Adipose tissue (tissue), 3 donors: ENCODE data around the gene ZC4H2. TPM values are rescaled to one million over a fixed set of nuclear protein-coding genes. Genes with fewer than 3 reads are reported as not detected.
"Not testable (repeated sequence)": the region's sequence is repeated elsewhere in the genome, so short reads cannot be mapped to it uniquely, and the experiment has no call there.

ENCODE experiments used
- H3K27ac ChIP-seq: one replicate; pipeline ENCODE4 v1.5.1; 2013; ENCODE audit warnings: low read depth, low read length
- WGBS, 3 donors: extraction: QIAGEN DNeasy Blood & Tissue Kit; methylation state at CpG; one replicate each; pipeline ENCODE4 v1.1.7; 2013; 5-methylcytosine and 5-hydroxymethylcytosine counted together
- polyA plus RNA-seq, 3 donors: library from polyadenylated mRNA; stranded (reverse); fragments of 200-250 nt; gene quantifications; one replicate each; pipeline ENCODE4 v1.2.3, GENCODE V29; 2013
- donor health status: healthy with polysubstance abuse.
- donor health status: Bipolar disorder and iron deficiency.
- donor health status: healthy.

Gene ZC4H2
- 1 to 10 TPM; 2.4 to 7.1 (median 4.1) TPM for polyA plus RNA-seq

GRCh38 chrX:64975989-64976672 lies at the start of gene ZC4H2:
Gene ZC4H2 (minus strand): TSS chrX:64976450. CDS start chrX:64976377, 73 bp downstream.
- 0 to 23% (median 0%) methylated on average over 15 to 17 of the region's 17 CpGs for WGBS, 3 donors
- H3K27ac ChIP-seq, result no peak within 1 kb of the TSS

- WGBS, 3 donors, result 57 to 88% (median 69%) methylated on average over 1 of the region's 1 CpG
- no peak overlapping the region for H3K27ac ChIP-seq
Measured at GRCh38 chrX:65017451-65017850, 41.2 kb upstream of the ZC4H2 start.

GRCh38 chrX:65014230-65014629 lies 38.0 kb upstream of the ZC4H2 start:
- H3K27ac ChIP-seq, result no peak overlapping the region

GRCh38 chrX:65009459-65009858 lies 33.2 kb upstream of the ZC4H2 start:
- no peak overlapping the region for H3K27ac ChIP-seq

- 86 to 95% (median 94%) methylated on average over 12 to 20 of the region's 26 CpGs for WGBS, 3 donors
- not testable (repeated sequence) for H3K27ac ChIP-seq
Measured at GRCh38 chrX:65002208-65002607, 26.0 kb upstream of the ZC4H2 start.

GRCh38 chrX:64996805-64997204 lies 20.6 kb upstream of the ZC4H2 start:
- no peak overlapping the region for H3K27ac ChIP-seq
- WGBS, 3 donors, result 25 to 50% (median 34%) methylated on average over 1 of the region's 1 CpG

GRCh38 chrX:64994131-64994798 lies 18.0 kb upstream of the ZC4H2 start:
- 69 to 84% (median 76%) methylated on average over 2 of the region's 2 CpGs for WGBS, 3 donors
- H3K27ac ChIP-seq, result no peak overlapping the region

GRCh38 chrX:64977830-64978229 lies 1.6 kb upstream of the ZC4H2 start:
- H3K27ac ChIP-seq, result no peak overlapping the region
- 81 to 84% (median 81%) methylated on average over 3 of the region's 3 CpGs for WGBS, 3 donors

- H3K27ac ChIP-seq, result no peak overlapping the region
- WGBS, 3 donors, result 49 to 66% (median 56%) methylated on average over 2 of the region's 2 CpGs
Measured at GRCh38 chrX:64977051-64977450, 801 bp upstream of the ZC4H2 start.

GRCh38 chrX:64976673-64977040 lies 407 bp upstream of the ZC4H2 start:
- WGBS, 3 donors, result 4 to 26% (median 7%) methylated on average over 11 of the region's 11 CpGs
- H3K27ac ChIP-seq, result no peak overlapping the region

GRCh38 chrX:64975491-64975890 lies 759 bp downstream of the ZC4H2 start:
- 0 to 26% (median 1%) methylated on average over 23 to 24 of the region's 24 CpGs for WGBS, 3 donors
- H3K27ac ChIP-seq, result no peak overlapping the region

GRCh38 chrX:64925480-64925879 lies 50.8 kb downstream of the ZC4H2 start:
- 74 to 97% (median 79%) methylated on average over 1 of the region's 1 CpG for WGBS, 3 donors
- no peak overlapping the region for H3K27ac ChIP-seq

- WGBS, 3 donors, result 76 to 92% (median 85%) methylated on average over 5 of the region's 5 CpGs
- H3K27ac ChIP-seq, result no peak overlapping the region
Measured at GRCh38 chrX:64908121-64908520, 68.1 kb downstream of the ZC4H2 start.

- H3K27ac ChIP-seq, result no peak overlapping the region
- WGBS, 3 donors, result 68 to 79% (median 71%) methylated on average over 10 of the region's 10 CpGs
Measured at GRCh38 chrX:64894454-64895038, 81.7 kb downstream of the ZC4H2 start.

- no peak overlapping the region for H3K27ac ChIP-seq
Measured at GRCh38 chrX:64885850-64886249, 90.4 kb downstream of the ZC4H2 start.

- not testable (repeated sequence) for H3K27ac ChIP-seq
- WGBS, 3 donors, result 89 to 95% (median 91%) methylated on average over 10 to 12 of the region's 12 CpGs
Measured at GRCh38 chrX:64878709-64879108, 97.5 kb downstream of the ZC4H2 start.

GRCh38 chrX:64867217-64867616 lies 109.0 kb downstream of the ZC4H2 start:
- H3K27ac ChIP-seq, result no peak overlapping the region
